RPMI7951 (cell line): ENCODE results near the gene SCP2D1. TPM values are rescaled to one million over a fixed set of nuclear protein-coding genes. Genes with fewer than 3 reads are reported as not detected.

Experiments
- DNase-seq: peaks from one replicate; pipeline ENCODE4 v3.0.0-alpha.2; 2012; ENCODE audit warnings: low read depth
- total RNA-seq: library from RNA; depleted of rRNA; stranded (reverse); fragments of >200 nt; shearing (Covaris generic); gene quantifications from 2 replicates; pipeline ENCODE4 v1.2.3, GENCODE V29; 2014

Gene SCP2D1
- total RNA-seq, 1 experiment from 2014 or later = not detected

DNA sequence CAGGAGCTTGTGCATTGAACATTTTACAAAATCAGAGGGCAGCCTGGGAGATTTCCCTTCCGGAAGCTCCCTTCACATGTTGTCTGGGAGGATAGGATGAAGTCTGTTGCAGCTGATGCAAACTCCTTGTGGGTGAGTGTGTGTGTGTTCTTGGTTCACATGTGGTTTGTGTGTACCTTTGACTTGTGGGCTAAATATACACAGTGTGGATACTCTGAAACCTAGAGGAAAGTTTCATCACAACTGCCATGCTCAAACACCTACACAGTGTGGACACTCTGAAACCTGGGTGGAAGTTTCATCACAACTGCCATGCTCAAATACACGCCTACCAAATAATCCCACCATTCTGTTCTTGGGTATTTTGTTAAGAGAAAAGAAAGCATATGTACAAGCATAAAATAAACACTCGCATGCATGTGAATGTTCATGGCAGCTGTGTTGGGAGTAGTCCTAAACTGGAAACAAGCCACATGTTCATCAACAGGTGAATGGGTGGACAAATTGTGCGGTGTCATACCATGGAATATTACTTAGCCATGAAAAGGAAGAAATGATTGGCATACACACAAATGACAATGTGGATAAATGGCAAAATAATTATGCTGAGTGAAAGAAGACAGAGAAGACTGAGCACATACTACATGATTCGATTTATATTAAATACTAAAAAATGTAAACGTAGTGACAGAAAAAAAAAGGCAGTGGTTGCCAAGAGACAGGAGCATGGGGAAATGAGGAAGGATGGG is 1.8 kb downstream of the SCP2D1 start:
- no peak for DNase-seq

DNA sequence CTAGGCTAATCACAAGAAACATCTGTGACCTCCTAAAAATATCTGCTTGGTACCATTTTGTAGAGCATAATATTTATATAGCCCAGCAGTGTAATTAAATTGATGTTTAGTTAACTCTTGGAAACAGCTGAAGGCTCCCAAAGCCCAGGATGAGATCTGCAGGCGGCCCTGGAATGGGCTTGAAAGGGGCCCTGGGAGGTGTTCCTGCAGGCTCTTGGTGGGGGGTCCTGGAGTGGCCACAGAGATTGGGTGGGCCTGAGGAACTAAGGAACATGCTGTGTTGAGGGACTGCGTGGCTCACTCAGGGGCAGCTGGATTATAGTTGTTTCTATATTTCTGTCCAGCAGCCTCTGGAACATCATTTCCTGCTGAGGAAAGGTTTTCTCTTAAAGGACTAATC is 9.2 kb downstream of the SCP2D1 start:
- no peak for DNase-seq

DNA sequence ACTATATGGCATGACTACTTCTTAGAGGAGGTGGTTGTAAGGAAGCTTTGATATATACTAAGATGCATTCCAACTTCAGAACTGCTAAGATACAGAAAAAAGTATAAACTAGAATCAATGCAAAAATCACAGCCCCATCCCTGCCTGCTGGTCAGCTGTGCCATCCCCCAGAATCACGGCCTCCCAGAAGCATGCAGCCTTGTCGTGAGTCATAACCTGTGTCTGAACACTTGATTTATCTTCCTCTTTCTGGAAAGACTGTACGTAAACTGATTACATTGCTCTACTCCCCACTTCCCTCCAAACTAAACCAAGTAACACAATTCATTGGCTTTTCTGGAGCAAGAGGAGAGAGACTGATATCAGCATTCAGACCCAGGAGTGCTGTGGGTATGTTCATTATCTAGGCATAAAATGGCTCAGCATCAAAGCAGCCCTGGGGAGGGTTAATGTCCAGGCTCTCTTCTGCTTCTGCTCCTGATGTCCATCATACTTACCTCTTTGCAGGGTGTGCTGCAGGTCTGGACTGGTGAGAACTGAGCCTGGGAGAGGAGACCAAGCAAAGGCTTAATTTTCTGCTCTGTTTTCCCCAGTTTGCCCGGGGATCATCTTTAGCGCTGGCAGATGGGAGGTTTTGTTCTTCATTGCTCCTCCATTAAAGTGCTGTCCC is 18.4 kb downstream of the SCP2D1 start:
- DNase-seq = peak; percentile 76

DNA sequence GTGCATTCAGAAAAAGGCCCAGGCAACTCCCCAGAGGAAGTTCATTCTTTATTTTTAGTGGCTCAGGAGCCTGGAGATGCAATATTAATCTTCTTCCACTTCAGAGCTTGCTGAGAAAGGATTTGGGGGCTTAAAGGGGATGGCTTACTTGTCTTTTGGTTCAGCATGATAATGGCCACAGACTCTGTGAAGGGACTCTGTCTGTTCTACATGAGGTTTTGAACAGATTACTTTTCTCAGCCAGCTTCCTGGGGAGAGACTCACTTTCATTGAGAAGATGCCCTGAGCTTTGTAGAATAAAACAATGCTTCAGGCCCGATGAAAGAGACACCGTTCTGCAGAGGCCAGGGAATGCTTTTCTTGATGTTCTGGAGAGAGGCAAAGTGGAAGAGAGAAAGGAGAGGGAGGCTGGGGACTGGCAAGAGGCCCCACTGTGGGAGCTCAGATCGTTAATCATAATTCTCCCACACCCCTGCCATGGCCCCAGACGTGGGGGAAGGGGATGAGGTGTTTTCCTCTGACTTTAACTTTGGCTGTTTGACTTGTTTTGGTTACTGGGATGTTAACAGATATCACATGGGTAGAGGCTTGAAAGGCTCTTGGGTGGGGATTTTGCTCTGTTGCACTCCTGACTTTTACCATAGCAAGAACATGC is 19.1 kb downstream of the SCP2D1 start:
- DNase-seq = peak; percentile 13

DNA sequence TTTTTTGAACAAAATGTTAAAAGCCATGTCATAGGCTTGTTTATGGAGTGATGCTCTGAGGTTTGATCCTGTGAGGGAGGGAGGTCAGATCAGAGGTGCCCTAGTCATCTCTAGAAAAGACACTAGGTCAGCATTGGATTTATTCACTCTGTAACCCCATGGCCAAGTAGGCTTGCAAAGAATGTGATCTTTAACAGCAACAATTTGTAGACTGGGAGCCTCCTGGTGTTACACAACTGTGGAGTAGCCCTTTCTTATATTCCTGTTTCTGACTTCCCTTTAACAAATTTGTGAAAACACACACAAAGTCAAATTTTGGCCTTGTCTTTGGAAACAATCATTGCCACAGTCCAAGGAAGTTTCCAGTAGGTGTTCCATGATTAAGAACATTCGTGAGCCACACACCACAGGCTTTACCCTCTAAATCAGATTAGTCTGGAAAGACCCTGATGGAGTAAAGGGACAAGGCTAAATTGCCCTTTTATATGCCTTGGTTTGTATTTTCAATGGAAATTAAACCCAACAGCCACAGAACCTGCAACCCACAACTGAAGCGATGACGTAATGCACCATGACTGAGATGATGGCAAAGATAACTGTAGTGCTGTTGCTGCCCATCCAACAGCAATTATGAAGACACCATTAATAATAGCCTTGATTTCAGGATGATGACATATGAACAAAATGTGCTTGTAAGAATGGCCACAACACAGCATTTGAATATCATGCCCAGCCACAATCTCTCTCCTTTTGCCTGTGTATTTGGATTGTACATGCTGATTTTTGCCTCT is 22.1 kb downstream of the SCP2D1 start:
- peak; percentile 32 for DNase-seq

DNA sequence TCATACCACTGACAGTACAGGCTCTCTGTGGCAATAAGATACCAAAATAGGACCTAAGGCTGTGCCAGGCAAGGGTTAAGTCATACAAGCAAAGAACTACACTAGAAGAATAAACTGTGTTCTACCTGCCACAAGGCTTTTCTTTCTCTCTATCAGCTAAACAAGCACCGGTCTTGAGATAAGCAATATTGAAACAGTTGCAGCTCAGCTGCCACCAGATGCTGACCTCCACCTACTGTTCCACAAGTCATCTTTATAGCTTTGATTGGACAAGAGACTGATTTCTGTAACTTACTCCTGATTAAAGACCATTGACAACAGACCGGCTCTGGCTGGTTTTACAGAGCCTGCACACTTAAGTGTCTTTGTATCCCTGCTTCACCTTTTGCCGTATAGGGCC is 24.1 kb downstream of the SCP2D1 start:
- DNase-seq = no peak

DNA sequence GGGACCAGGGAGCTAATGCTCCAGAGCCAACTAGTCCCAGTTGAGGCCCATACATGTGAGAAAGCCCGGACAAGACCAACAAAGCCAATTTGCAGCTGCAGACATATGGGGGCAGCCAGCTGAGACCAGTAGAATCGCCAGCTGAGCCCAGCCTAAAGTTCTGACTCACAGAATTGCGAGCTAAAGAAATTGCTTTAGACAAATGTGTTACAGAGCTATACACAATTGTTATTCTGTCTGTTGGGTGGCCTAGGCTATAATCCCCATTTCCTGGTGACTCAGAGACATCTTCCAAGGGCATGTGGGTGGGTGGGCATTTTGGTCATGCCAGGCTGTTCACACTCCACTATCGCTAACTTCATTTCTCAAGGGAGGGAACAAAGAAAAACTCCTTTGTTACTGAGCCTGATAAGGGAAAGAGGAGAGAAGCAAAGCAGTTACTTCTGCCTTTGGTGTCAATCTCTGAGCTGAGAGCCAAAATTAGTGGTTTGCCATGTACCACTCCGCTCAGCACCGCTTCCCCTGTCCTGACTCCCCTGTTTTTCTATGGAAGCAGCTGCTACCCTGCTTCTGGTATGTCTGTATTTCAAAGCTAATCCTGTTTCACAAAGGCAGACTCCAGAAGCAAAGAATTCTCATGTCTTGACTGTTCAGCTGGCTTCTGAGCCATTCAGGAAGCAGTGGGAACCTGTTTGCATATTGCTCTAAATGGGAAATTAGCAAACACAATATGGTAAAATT is 26.1 kb downstream of the SCP2D1 start:
- peak; percentile 13 for DNase-seq

DNA sequence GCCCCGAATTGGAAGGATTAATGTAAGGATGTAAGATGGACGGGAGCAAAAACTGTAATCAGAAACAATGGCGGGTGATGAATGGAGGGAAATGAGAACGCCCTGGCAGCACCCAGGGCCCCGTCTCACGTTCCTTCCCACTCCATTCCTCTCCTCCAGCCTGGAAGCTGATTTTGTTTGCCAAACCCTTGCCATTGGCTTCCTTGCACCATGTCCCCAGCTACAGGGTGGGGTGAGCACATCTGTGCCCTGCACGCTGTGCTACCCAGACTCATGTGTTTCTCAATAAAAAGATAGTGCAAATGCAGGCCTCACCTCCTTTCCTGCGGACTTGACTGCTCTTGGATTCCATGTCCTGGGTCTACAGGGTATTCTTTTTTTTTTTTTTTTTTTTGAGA is 26.7 kb downstream of the SCP2D1 start:
- DNase-seq = no peak

DNA sequence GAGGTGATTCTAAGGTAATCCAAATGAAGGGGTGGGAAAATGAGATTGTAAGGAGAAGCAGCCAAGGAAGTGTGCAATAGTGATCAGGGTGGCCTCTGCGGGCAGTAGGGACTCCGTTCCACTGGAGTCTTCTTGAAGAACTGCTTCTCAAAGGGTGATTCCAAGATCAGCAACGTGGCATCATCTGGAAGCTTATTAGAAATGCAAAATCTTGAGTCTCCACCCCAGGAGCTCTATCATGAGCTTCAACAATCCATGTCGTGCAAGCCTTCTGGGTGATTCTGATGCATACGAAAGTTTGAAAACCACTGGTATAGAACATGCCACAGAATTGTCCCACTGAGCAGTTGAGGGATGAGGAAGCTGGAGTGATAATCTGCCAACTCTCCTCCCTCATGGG is 31.4 kb downstream of the SCP2D1 start:
- DNase-seq = no peak

DNA sequence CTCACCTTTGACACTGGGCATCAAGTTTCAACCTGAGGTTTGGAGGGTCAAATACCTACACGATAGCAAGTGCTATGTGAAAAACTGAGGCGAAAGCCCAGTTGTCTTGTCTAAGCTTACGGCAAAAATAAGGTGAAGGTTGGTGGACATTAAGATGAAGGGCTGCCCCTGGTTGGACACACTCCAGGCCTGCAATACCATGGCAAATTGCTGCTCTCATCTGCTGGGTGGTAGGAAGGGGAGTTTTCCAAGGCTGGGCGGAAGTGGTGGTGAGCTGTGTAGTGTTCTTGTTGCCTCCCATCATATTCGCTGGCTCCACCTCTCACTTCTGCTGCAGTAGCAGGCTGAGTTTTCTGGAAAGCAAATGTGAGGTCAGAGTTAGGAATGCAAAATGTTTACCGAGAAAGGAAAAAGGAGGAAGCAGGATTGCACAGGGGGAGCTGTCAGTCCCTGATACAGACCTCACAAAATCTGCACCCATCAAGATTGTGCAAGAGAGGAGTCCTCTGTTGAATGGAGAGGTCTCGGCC is 33.7 kb downstream of the SCP2D1 start:
- DNase-seq = peak; percentile 37

DNA sequence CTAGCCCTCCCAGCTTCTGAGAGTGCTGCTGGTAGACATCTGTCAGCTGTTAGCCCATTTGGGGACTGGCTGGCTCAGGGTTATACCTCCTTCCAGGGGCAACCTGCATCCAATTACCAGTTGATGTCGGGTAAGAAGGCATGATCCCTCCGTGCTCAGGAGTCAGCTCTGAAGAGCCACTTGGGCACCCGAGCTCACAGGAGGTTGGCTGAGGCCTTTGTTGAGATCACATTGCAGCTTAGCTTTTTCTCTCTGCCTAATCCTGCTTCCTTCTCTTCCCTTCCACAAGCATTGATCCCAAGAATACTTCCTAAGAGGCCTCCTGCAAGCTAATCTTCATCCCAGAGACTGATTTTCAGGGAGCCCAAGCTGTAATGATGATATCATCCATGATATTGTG is 35.5 kb downstream of the SCP2D1 start:
- DNase-seq = no peak

DNA sequence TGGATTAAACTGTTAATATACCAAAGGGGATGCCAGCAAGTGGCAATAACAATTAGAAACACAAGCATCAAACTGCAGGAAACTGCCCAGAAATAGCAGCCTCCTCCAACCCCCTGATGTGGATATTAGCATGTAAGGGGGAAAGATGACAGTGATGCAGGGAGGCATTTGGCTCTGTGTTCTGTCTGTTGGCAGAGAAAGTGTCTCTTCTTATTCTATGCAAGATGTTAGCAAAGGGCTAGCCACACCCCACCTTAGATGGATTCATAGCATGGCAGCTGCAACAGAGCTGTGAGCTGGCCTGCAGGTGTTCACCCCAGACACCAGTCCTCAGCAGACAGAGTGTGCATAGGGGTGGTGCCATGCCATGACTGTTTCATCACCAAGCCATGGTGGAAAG is 38.0 kb downstream of the SCP2D1 start:
- no peak for DNase-seq

DNA sequence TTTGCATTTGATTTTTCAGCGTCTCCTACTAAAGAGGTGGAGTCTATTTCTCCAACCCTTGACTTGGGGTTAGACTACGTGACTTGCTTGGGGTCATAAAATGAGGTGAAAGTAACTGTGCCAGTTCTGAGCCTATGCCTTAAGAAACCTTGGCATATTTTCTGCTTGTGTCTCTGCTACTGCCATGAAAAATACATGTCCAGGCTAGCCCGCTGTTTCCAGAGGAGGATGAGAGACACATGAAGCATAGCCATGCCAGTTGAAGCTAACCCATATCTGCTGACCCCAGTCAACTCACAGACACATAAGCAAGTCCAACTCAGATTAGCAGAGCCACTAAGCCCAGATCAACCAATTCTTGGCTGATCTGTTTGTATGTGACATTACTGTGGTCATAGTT is 38.7 kb downstream of the SCP2D1 start:
- DNase-seq = no peak

DNA sequence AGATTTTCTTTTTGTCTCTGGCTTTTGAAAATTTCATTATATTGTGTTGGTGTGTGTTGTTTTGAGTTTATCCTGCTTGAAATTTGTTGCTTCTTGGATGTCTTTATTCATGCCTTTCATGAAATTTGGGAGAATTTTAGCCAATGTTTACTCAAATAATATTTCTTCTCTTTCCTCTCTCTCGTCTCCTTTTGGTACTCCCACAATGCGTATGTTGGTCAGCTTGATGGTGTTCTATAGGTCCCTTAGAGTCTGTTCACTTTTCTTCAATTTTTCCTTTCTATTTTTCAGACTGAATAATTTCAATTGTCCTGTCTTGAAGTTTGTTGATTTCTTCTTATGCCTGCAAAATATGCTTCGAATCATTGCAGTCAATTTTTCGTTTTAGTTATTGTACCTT is 39.6 kb downstream of the SCP2D1 start:
- DNase-seq = no peak

DNA sequence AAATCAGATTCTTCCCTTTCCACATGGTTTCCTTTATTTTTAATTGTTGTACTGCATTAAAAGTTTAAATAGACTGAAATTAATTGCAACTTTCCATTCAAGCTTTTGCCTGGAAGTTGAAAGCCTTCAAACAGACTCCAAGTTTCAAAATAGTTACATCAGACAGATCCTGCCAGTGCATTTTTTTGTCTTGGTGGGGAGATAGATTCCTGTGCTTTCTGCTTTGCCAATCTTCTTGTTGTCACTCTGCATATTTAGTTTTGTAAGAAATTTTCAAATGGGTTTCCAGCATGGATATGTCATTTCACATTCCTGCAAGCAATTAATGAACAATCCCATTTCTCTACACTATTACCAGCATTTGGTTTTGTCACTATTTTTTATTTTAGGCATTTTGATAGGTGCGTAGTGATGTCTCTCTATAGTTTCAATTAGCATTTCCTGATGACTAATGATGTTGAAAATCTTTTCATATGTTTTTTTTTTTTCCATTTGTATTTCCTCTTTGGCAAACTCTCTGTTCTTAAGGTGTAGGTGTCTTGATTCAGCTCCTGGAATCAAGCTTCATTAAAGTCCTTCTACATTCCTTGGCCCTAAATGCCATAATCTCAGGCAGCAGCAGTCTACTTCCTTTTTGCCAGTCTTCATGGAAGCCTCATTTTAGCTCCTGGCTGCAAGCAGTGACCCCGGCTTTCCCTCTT is 40.5 kb downstream of the SCP2D1 start:
- DNase-seq = no peak

DNA sequence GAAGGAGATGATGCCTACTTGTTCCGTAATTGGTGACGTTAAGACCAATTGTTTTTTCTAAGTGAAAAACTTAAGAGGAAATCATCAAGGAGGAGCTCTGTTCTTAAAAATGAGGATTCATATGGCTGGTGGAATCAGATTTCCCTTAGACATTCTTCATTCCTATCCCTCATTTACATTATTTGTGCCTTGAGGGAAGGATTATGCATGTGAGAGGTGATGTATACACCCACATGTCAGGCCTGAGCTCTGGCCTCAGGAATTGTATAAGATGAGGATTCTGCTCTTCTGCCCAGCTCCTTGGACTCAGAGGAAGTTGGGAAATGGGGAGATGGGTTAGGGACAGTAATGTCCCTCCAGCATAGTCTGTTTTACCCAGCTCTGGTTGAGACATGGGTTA is 42.3 kb downstream of the SCP2D1 start:
- no peak for DNase-seq

DNA sequence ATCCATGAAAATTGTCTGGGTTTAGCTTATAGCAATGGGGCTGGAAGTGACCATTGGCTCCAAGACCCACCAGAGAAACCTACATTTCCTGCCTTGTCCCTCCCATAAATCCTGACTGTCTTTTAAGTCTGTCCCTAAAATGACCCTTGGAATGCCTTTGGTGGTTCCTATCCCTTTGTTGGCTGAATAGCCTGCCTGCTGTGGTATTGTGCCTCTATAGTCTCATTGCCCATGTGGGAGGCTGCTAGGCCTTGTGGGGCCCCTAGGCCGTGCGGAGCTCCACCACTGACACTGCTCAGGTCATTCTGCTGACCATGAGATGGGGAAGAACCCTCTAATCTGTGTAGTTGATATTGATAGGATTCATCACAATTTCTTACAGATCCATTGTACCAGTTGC is 43.3 kb downstream of the SCP2D1 start:
- peak; percentile 11 for DNase-seq

DNA sequence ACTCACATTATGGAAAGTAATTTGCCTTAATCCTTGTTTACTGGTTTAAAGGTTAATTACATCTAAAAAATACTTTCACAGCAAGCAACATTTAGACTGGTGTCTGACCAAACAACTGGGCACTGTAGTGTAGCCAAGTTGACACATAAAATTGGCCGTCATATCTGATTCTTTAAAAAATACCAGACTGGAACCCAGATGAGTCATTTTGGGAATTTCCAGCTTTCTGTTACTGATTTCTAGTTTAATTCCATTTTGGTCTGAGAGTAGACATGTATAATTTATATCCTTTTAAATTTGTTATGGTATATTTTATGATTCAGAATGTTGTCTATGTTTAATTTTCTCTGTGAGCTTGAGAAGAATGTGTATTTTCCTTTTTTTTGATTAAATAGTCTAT is 44.1 kb downstream of the SCP2D1 start:
- DNase-seq = peak; percentile 82

DNA sequence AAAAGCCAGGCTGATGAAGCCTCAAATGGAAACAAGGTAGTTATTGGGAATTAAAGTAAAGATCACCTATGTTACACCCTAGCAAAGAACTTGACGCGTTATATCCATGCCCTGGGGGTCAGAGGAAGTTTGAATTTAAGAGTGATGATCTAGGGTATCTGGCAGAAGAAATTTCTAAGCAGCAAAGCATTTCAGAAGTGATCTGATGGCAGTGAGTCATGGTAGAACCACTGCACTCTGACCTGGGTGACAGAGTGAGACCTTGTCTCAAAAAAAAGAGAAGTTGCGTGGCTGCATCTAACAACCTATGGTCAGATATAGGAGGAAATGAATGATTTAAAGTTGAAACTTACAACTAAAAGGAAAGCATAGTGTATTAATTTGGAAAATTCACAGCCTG is 45.2 kb downstream of the SCP2D1 start:
- peak; percentile 46 for DNase-seq
